NCI-H128 (cell line): ENCODE data around the gene TPX2.

ENCODE experiments used
- DNase-seq: peaks from one replicate; lab custom pipeline; 2025; ENCODE audit not compliant: unreplicated experiment; lab: John Stamatoyannopoulos, UW

Gene TPX2

GRCh38 chr20:31830406-31830981 is 91.4 kb downstream of the TPX2 start:
- DNase-seq = no peak

- no peak for DNase-seq
Measured at GRCh38 chr20:31831211-31831610, 92.1 kb downstream of the TPX2 start.

GRCh38 chr20:31831771-31832306 is 92.7 kb downstream of the TPX2 start:
- DNase-seq = no peak

GRCh38 chr20:31833130-31833930 is 94.2 kb downstream of the TPX2 start:
- no peak for DNase-seq

- no peak for DNase-seq
Measured at GRCh38 chr20:31833931-31834521, 94.9 kb downstream of the TPX2 start.

GRCh38 chr20:31835554-31835953 is 96.5 kb downstream of the TPX2 start:
- no peak for DNase-seq

- DNase-seq = no peak
Measured at GRCh38 chr20:31835977-31836852, 97.1 kb downstream of the TPX2 start.

- DNase-seq = no peak
Measured at GRCh38 chr20:31836853-31837608, 97.9 kb downstream of the TPX2 start.

- DNase-seq = no peak
Measured at GRCh38 chr20:31837896-31838397, 98.9 kb downstream of the TPX2 start.

- no peak for DNase-seq
Measured at GRCh38 chr20:31838646-31839292, 99.7 kb downstream of the TPX2 start.

- DNase-seq = no peak
Measured at GRCh38 chr20:31839782-31840487, 100.8 kb downstream of the TPX2 start.

GRCh38 chr20:31840906-31841816 is 102.1 kb downstream of the TPX2 start:
- no peak for DNase-seq

GRCh38 chr20:31841928-31842327 is 102.8 kb downstream of the TPX2 start:
- no peak for DNase-seq

GRCh38 chr20:31842471-31843157 is 103.5 kb downstream of the TPX2 start:
- no peak for DNase-seq

GRCh38 chr20:31843288-31843687 is 104.2 kb downstream of the TPX2 start:
- DNase-seq = no peak

- DNase-seq = no peak
Measured at GRCh38 chr20:31843881-31844280, 104.8 kb downstream of the TPX2 start.

- no peak for DNase-seq
Measured at GRCh38 chr20:31844737-31845299, 105.7 kb downstream of the TPX2 start.
